Measurements from ENCODE around the gene CYBB.

The CYBB gene

GRCh38 chrX:37840931-37841330 is 61.1 kb downstream of the CYBB start:
- DNase-seq (ENCODE audit: low read depth): no peak

GRCh38 chrX:37844622-37845021 is 64.8 kb downstream of the CYBB start:
- DNase-seq (ENCODE audit: low read depth): no peak

- no peak for DNase-seq (ENCODE audit: low read depth)
Measured at GRCh38 chrX:37846141-37846540, 66.3 kb downstream of the CYBB start.

- DNase-seq (ENCODE audit: low read depth): no peak
Measured at GRCh38 chrX:37846558-37846933, 66.7 kb downstream of the CYBB start.

- DNase-seq (ENCODE audit: low read depth): peak; percentile 68
Measured at GRCh38 chrX:37846934-37847732, 67.3 kb downstream of the CYBB start, which contains the start of gene DYNLT3. Gene DYNLT3, minus strand, starts transcription at chrX:37847571. Its CDS starts 61 bp downstream, at chrX:37847510.

- no peak for DNase-seq (ENCODE audit: low read depth)
Measured at GRCh38 chrX:37847733-37848197, 67.9 kb downstream of the CYBB start.

- no peak for DNase-seq (ENCODE audit: low read depth)
Measured at GRCh38 chrX:37854148-37854547, 74.3 kb downstream of the CYBB start.

GRCh38 chrX:37854748-37855147 is 74.9 kb downstream of the CYBB start:
- no peak for DNase-seq (ENCODE audit: low read depth)

GRCh38 chrX:37860721-37861120 is 80.9 kb downstream of the CYBB start:
- no peak for DNase-seq (ENCODE audit: low read depth)

- DNase-seq (ENCODE audit: low read depth): no peak
Measured at GRCh38 chrX:37862851-37863250, 83.0 kb downstream of the CYBB start.
